OCI-LY7 (cell line): ENCODE results near the gene USP44. TPM values are rescaled to one million over a fixed set of nuclear protein-coding genes. Genes with fewer than 3 reads are reported as not detected.

Source experiments
- BruUV-seq: library from RNA; stranded (reverse); fragments of 400-500 nt; replicated peaks from 2 replicates; lab custom pipeline; 2021; lab: Mats Ljungman, UMichigan
- CTCF ChIA-PET: fragments of 300-600 bp; sonication (Branson Sonifier 250); formaldehyde crosslinking; loops from one replicate; lab custom pipeline; 2022; ENCODE audit warnings: antibody characterized with exemption; ENCODE audit not compliant: unreplicated experiment; lab: Charles Lee
- POLR2A ChIA-PET: fragments of 300-600 bp; sonication (Branson Sonifier 250); formaldehyde crosslinking; loops from one replicate; lab custom pipeline; 2022; ENCODE audit warnings: antibody characterized with exemption; lab: Charles Lee
- DNase-seq: peaks from one replicate; pipeline ENCODE4 v3.0.0-alpha.2; 2015; ENCODE audit warnings: low spot score
- H2AFZ ChIP-seq: fragments of 200-600 bp; sonication (generic), shearing (Covaris generic); 2 replicates; pipeline ENCODE4 v1.6.1; 2014; ENCODE audit warnings: mild to moderate bottlenecking, antibody characterized with exemption, low read length, moderate library complexity
- H3K27ac ChIP-seq: fragments of 200-600 bp; sonication (generic); 2 replicates; pipeline ENCODE4 v1.5.1; 2014; ENCODE audit warnings: mixed run types, low read depth, mild to moderate bottlenecking, moderate library complexity, low read length, inconsistent platforms; ENCODE audit not compliant: poor library complexity, severe bottlenecking
- H3K36me3 ChIP-seq: fragments of 200-600 bp; sonication (generic); 2 replicates; pipeline ENCODE4 v1.6.1; 2014; ENCODE audit warnings: mild to moderate bottlenecking, antibody characterized with exemption, low read length, moderate library complexity, mixed read lengths; ENCODE audit not compliant: insufficient read depth
- H3K4me1 ChIP-seq: fragments of 200-600 bp; sonication (generic); 2 replicates; pipeline ENCODE4 v1.5.1; 2014; ENCODE audit warnings: mild to moderate bottlenecking, low read length; ENCODE audit not compliant: insufficient read depth, poor library complexity, severe bottlenecking
- H3K4me2 ChIP-seq: fragments of 200-600 bp; sonication (generic); 2 replicates; pipeline ENCODE4 v1.6.1; 2014; ENCODE audit warnings: mild to moderate bottlenecking, low read length
- H3K4me3 ChIP-seq: fragments of 200-600 bp; sonication (generic); 2 replicates; pipeline ENCODE4 v1.5.1; 2014; ENCODE audit warnings: mild to moderate bottlenecking, low read depth, low read length; ENCODE audit not compliant: poor library complexity, severe bottlenecking
- H3K79me2 ChIP-seq: fragments of 200-600 bp; sonication (generic); 2 replicates; pipeline ENCODE4 v1.6.1; 2016; ENCODE audit warnings: low read depth, mild to moderate bottlenecking, low read length, moderate library complexity, mixed read lengths; ENCODE audit not compliant: insufficient read depth
- H3K9me2 ChIP-seq: fragments of 200-600 bp; sonication (generic); 2 replicates; pipeline ENCODE4 v1.6.1; 2016; ENCODE audit warnings: mild to moderate bottlenecking, low read length, mixed read lengths; ENCODE audit not compliant: insufficient read depth
- H3K9me3 ChIP-seq: fragments of 200-600 bp; sonication (generic); 2 replicates; pipeline ENCODE4 v1.6.1; 2014; ENCODE audit warnings: mild to moderate bottlenecking, mixed run types, low read length, mixed read lengths
- H4K20me1 ChIP-seq: fragments of 200-600 bp; sonication (generic); 2 replicates; pipeline ENCODE4 v1.6.1; 2014; ENCODE audit warnings: mild to moderate bottlenecking, antibody characterized with exemption, low read length, moderate library complexity, mixed read lengths; ENCODE audit not compliant: insufficient read depth
- CTCF ChIP-seq: fragments of 200-600 bp; sonication (generic); conservative IDR thresholded peaks from 2 replicates; pipeline ENCODE4 v1.5.1; 2014; ENCODE audit warnings: mild to moderate bottlenecking, antibody characterized with exemption, low read length, moderate library complexity, mixed read lengths
- EZH2phosphoT487 ChIP-seq: fragments of 200-600 bp; sonication (generic); IDR thresholded peaks from 2 replicates; pipeline ENCODE4 v1.6.1; 2018; ENCODE audit warnings: low read depth, borderline replicate concordance, mild to moderate bottlenecking, mixed run types, antibody characterized with exemption, low read length, moderate library complexity, mixed read lengths
- intact Hi-C: fragments of 100-400 bp; cut with micrococcal nuclease; formaldehyde crosslinking; loops from one replicate; pipeline ENCODE4 v1.10.0; 2022; ENCODE audit not compliant: unreplicated experiment
- total RNA-seq, 2 experiments: library from RNA; depleted of rRNA in 1 of 2; stranded (reverse); fragments of >200 nt in 1 of 2; shearing (Covaris generic) in 1 of 2; gene quantifications; 2 replicates each; pipeline ENCODE4 v1.2.3, GENCODE V29; 2014 to 2022

Gene USP44
- total RNA-seq, 2 experiments from 2014 or later, result 3.4 to 8.6 TPM

- Histone ChIP-seq H3K36me3 (no peaks in the 10 kb centered on the region), H3K9me3 (peaks cover 9% of the 10 kb centered on the region), H2AFZ (no peak overlapping the region; the same call in 1 of the 2 replicates), H3K9me2 (no peaks in the 10 kb centered on the region), H4K20me1 (no peaks in the 10 kb centered on the region), H3K4me3 (no peak overlapping the region), H3K4me1 (peaks cover 13% of the 10 kb centered on the region), H3K79me2 (0 out of 2 replicates have a peak, but pooled peaks cover 9% of the 10 kb centered on the region), H3K27ac (no peak overlapping the region), H3K4me2 (no peak overlapping the region)
- ChIA-PET CTCF (no interaction called here), POLR2A (interaction anchor here (0.6 kb wide), 1 partner anchor 28 kb away, joined by 6 read pairs; no protein-coding TSS in a partner anchor)
- no peak for TF ChIP-seq EZH2phosphoT487
- TF ChIP-seq CTCF, result no peak
- BruUV-seq, result no TSS peak
- no peak for DNase-seq
- intact Hi-C loops, result no loop called here
Measured at GRCh38 chr12:95545731-95546490, 5.4 kb downstream of the USP44 start.

- intact Hi-C loops, result no loop called here
- Histone ChIP-seq H3K9me3 (peaks cover 9% of the 10 kb centered on the region), H3K4me1 (peaks cover 13% of the 10 kb centered on the region), H3K79me2 (0 out of 2 replicates have a peak, but pooled peaks cover 9% of the 10 kb centered on the region), H3K9me2 (no peaks in the 10 kb centered on the region), H3K4me2 (no peak overlapping the region), H3K4me3 (no peak overlapping the region), H3K27ac (no peak overlapping the region), H4K20me1 (no peaks in the 10 kb centered on the region), H2AFZ (no peak overlapping the region), H3K36me3 (no peaks in the 10 kb centered on the region)
- DNase-seq, result no peak
- ChIA-PET CTCF (no interaction called here), POLR2A (interaction anchor here (0.5 kb wide), 1 partner anchor 22 kb away, joined by 3 read pairs; no protein-coding TSS in a partner anchor)
- TF ChIP-seq EZH2phosphoT487 (no peak), CTCF (no peak)
- no TSS peak for BruUV-seq
Measured at GRCh38 chr12:95545303-95545702, 6.0 kb downstream of the USP44 start.

- no peaks in the 10 kb centered on the region for H4K20me1 ChIP-seq
- H3K9me2 ChIP-seq, result no peaks in the 10 kb centered on the region
- 0 out of 2 replicates have a peak, but pooled peaks cover 9% of the 10 kb centered on the region for H3K79me2 ChIP-seq
- intact Hi-C loops, result no loop called here
- no peak overlapping the region for H2AFZ ChIP-seq
- no peaks in the 10 kb centered on the region for H3K36me3 ChIP-seq
- ChIA-PET POLR2A (interaction anchor here (0.5 to 0.7 kb wide), 2 partner anchors 9 to 23 kb away, joined by 3 read pairs; no protein-coding TSS in a partner anchor), CTCF (no interaction called here)
- no peak overlapping the region for H3K4me2 ChIP-seq
- no TSS peak for BruUV-seq
- TF ChIP-seq EZH2phosphoT487 (no peak), CTCF (no peak)
- H3K4me1 ChIP-seq, result peaks cover 13% of the 10 kb centered on the region
- DNase-seq, result no peak
- no peak overlapping the region for H3K27ac ChIP-seq
- no peak overlapping the region for H3K4me3 ChIP-seq
- H3K9me3 ChIP-seq, result peaks cover 9% of the 10 kb centered on the region
Measured at GRCh38 chr12:95544756-95545155, 6.5 kb downstream of the USP44 start.
